Keratinocyte (primary cell): ENCODE measurements around the gene XCL1. TPM values are rescaled to one million over a fixed set of nuclear protein-coding genes. Genes with fewer than 3 reads are reported as not detected.
A peak's percentile ranks its signal among the peaks of the same experiment; 100 is the strongest.

Source experiments
- DNase-seq: peaks from one replicate; pipeline ENCODE4 v3.0.0-alpha.2; 2011; ENCODE audit warnings: low read depth, missing footprints, low spot score
- FAIRE-seq: peaks from 2 replicates; lab custom pipeline; 2011; peaks lifted over from hg19 to GRCh38; lab: Jason Lieb, UNC
- H2AFZ ChIP-seq: 2 replicates; pipeline ENCODE4 v1.6.0; 2012; ENCODE audit warnings: low read length, control low read depth, inconsistent platforms; ENCODE audit not compliant: control insufficient read depth
- H3K27ac ChIP-seq: 2 replicates; pipeline ENCODE4 v1.5.1; 2011; ENCODE audit warnings: low read length; ENCODE audit not compliant: control insufficient read depth, insufficient read depth
- H3K27me3 ChIP-seq: 3 replicates; pipeline ENCODE4 v1.6.0; 2011; ENCODE audit warnings: low read length; ENCODE audit not compliant: control insufficient read depth, insufficient read depth; ENCODE audit errors: extremely low read depth
- H3K36me3 ChIP-seq, 2 experiments: 2 replicates in 1 of 2; 3 replicates in 1 of 2; pipeline ENCODE4 v1.5.1; 2011; ENCODE audit warnings: low read length in 2 of 2, mild to moderate bottlenecking in 1 of 2; ENCODE audit not compliant: control insufficient read depth in 2 of 2, insufficient read depth in 2 of 2; ENCODE audit errors: extremely low read depth in 1 of 2
- H3K4me1 ChIP-seq: 3 replicates; pipeline ENCODE4 v1.5.1; 2011; ENCODE audit warnings: low read length; ENCODE audit not compliant: control insufficient read depth, insufficient read depth; ENCODE audit errors: extremely low read depth
- H3K4me2 ChIP-seq: 3 replicates; pipeline ENCODE4 v1.6.0; 2011; ENCODE audit warnings: low read depth, low read length; ENCODE audit not compliant: control insufficient read depth, insufficient read depth; ENCODE audit errors: extremely low read depth
- H3K4me3 ChIP-seq, 3 experiments: fragments of 200-600 bp in 1 of 3; sonication (generic) in 1 of 3; 2 replicates in 2 of 3; 3 replicates in 1 of 3; pipeline ENCODE4 v1.5.1; 2011 to 2016; ENCODE audit warnings: low read length in 3 of 3, mild to moderate bottlenecking in 3 of 3, control low read depth in 2 of 3, inconsistent platforms in 1 of 3, low read depth in 1 of 3, mixed read lengths in 1 of 3, mixed run types in 1 of 3, moderate library complexity in 1 of 3; ENCODE audit not compliant: control insufficient read depth in 2 of 3, insufficient read depth in 2 of 3; ENCODE audit errors: extremely low read depth in 1 of 3
- H3K79me2 ChIP-seq: 2 replicates; pipeline ENCODE4 v1.6.0; 2012; ENCODE audit warnings: low read length; ENCODE audit not compliant: control insufficient read depth, insufficient read depth
- H3K9ac ChIP-seq: 3 replicates; pipeline ENCODE4 v1.6.0; 2011; ENCODE audit warnings: low read length; ENCODE audit not compliant: control insufficient read depth, insufficient read depth; ENCODE audit errors: extremely low read depth
- H3K9me1 ChIP-seq: 3 replicates; pipeline ENCODE4 v1.6.0; 2011; ENCODE audit warnings: low read length; ENCODE audit not compliant: control insufficient read depth, insufficient read depth; ENCODE audit errors: extremely low read depth
- H3K9me3 ChIP-seq: 2 replicates; pipeline ENCODE4 v1.5.1; 2012; ENCODE audit warnings: low read depth, low read length; ENCODE audit not compliant: control insufficient read depth
- H4K20me1 ChIP-seq: 3 replicates; pipeline ENCODE4 v1.6.0; 2011; ENCODE audit warnings: low read length; ENCODE audit not compliant: control insufficient read depth, insufficient read depth; ENCODE audit errors: extremely low read depth
- CTCF ChIP-seq, 3 experiments: IDR thresholded peaks in 1 of 3; conservative IDR thresholded peaks in 1 of 3; optimal IDR thresholded peaks in 1 of 3; 2 replicates in 2 of 3; 3 replicates in 1 of 3; pipeline versions ENCODE3 to v1.5.1; 2011; ENCODE audit warnings: low read length in 3 of 3, mild to moderate bottlenecking in 3 of 3, moderate library complexity in 2 of 3, control low read depth in 1 of 3, inconsistent platforms in 1 of 3; ENCODE audit not compliant: insufficient read depth in 2 of 3; ENCODE audit errors: extremely low read depth in 1 of 3
- EZH2 ChIP-seq: IDR thresholded peaks from one replicate; pipeline ENCODE4 v1.6.1; 2012; ENCODE audit warnings: inconsistent platforms, mild to moderate bottlenecking, low read length, moderate library complexity
- dilution Hi-C: fragments of 300-500 bp; cut with MboI; formaldehyde crosslinking; loops from one replicate; pipeline ENCODE4 v1.7.0; 2020; ENCODE audit warnings: low sequenced_read_pairs; ENCODE audit not compliant: extremely low pct_ligation_motif_present
- polyA plus RNA-seq, 5 experiments: library from polyadenylated mRNA; depleted of rRNA in 3 of 5; stranded (reverse) in 3 of 5; stranded (forward) in 1 of 5; unstranded in 1 of 5; fragments of >200 nt; gene quantifications; 1 replicate in 1 of 5; 2 replicates in 3 of 5; 3 replicates in 1 of 5; pipeline versions ENCODE4 v1.2.1 to v1.2.3, GENCODE V29; 2011 to 2012; ENCODE audit warnings: missing spikeins in 2 of 5, low read depth in 1 of 5, low replicate concordance in 1 of 5

Gene XCL1
- polyA plus RNA-seq, 1 donor (not counting 4 experiments of a cell fraction or from before 2014, with no cell fraction given), result 0.18 TPM

- no peaks in the 10 kb centered on the region for H3K9me1 ChIP-seq
- no peak overlapping the region for H3K4me3 ChIP-seq
- H2AFZ ChIP-seq, result no peak overlapping the region
- H3K27me3 ChIP-seq, result no peaks in the 10 kb centered on the region
- no peak for FAIRE-seq
- dilution Hi-C loops, result no loop called here
- no peak for TF ChIP-seq EZH2
- TF ChIP-seq CTCF (optimal IDR thresholded peaks at IDR 0.05 in 1 of 3, IDR thresholded peaks at IDR 0.05 in 1 of 3, conservative IDR thresholded peaks at IDR 0.05 in 1 of 3; ENCODE audit: extremely low read depth in 1 of 3, insufficient read depth in 2 of 3, low read length in 3 of 3), result no peak
- H3K9ac ChIP-seq, result no peak overlapping the region
- H3K27ac ChIP-seq, result no peak overlapping the region
- DNase-seq, result no peak
- H3K36me3 ChIP-seq, result no peaks in the 10 kb centered on the region
- peaks cover 4% of the 10 kb centered on the region for H3K4me1 ChIP-seq
- H3K79me2 ChIP-seq, result no peaks in the 10 kb centered on the region
- no peaks in the 10 kb centered on the region for H3K9me3 ChIP-seq
- H3K4me2 ChIP-seq, result peak overlapping the region; percentile 17
- H4K20me1 ChIP-seq, result no peaks in the 10 kb centered on the region
Observed at GRCh38 chr1:168598892-168599291, 22.5 kb downstream of the XCL1 start.

GRCh38 chr1:168599641-168600040 lies 23.2 kb downstream of the XCL1 start:
- dilution Hi-C loops, result no loop called here

More at GRCh38 chr1:168599641-168600040, 23.2 kb downstream of the XCL1 start:
- TF ChIP-seq EZH2 (no peak), CTCF (optimal IDR thresholded peaks at IDR 0.05 in 1 of 3, IDR thresholded peaks at IDR 0.05 in 1 of 3, conservative IDR thresholded peaks at IDR 0.05 in 1 of 3; ENCODE audit: extremely low read depth in 1 of 3, insufficient read depth in 2 of 3, low read length in 3 of 3) (no peak)
- H3K27me3 ChIP-seq, result no peaks in the 10 kb centered on the region
- peaks cover 4% of the 10 kb centered on the region for H3K4me1 ChIP-seq
- FAIRE-seq, result no peak
- DNase-seq, result no peak
- no peak overlapping the region for H3K4me3 ChIP-seq
- H3K9me3 ChIP-seq, result no peaks in the 10 kb centered on the region
- H2AFZ ChIP-seq, result no peak overlapping the region
- no peak overlapping the region for H3K9ac ChIP-seq
- no peak overlapping the region for H3K27ac ChIP-seq
- H3K9me1 ChIP-seq, result no peaks in the 10 kb centered on the region
- H3K4me2 ChIP-seq, result no peak overlapping the region
- no peaks in the 10 kb centered on the region for H3K79me2 ChIP-seq
- no peaks in the 10 kb centered on the region for H4K20me1 ChIP-seq
- H3K36me3 ChIP-seq, result no peaks in the 10 kb centered on the region
